Measurements from ENCODE around the gene SMOC2. TPM values are rescaled to one million over a fixed set of nuclear protein-coding genes. Genes with fewer than 3 reads are reported as not detected.

SMOC2 gene
- total and polyA plus RNA-seq, 2 of the 4 experiments (the other 2 are of a cell fraction): not detected

DNA sequence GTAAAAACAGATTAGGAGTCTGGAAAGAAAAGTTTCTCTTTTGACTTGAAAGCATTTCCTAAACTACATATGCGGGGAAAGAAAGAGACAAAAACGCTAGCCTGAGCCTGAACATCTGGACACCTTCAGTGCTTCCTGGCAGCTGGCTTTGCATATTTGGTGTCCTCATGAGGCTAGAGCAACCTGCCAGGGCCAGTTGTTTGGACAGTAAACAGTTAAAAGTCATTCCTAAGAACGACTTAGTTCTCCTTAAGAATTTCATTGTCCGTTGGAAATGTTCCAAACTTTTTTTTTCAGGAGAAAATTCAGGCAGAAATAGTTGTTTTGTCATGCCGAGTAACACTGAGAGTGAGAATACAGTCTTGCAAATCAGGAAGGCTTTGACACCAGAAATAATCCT lies 199.8 kb downstream of the SMOC2 start:
- Histone ChIP-seq H3K27ac (ENCODE audit: insufficient read depth, low read length) (no peak overlapping the region), H3K18ac (ENCODE audit: low read depth, low read length) (no peak overlapping the region), H3K9me1 (ENCODE audit: insufficient read depth, low read length) (no peaks in the 10 kb centered on the region), H4K5ac (ENCODE audit: low read depth, low read length) (no peak overlapping the region), H3K4ac (ENCODE audit: low read depth, low read length) (no peak overlapping the region), H3K9ac (ENCODE audit: low read depth, low read length) (no peak overlapping the region), H3K9me3 (ENCODE audit: control insufficient read depth, insufficient read depth, low read length) (peaks cover 42% of the 10 kb centered on the region), H3K23ac (ENCODE audit: low read depth, low read length) (no peak overlapping the region), H2BK20ac (ENCODE audit: low read depth, low read length) (no peak overlapping the region), H2BK120ac (ENCODE audit: low read depth, low read length) (no peak overlapping the region), H3K36me3 (ENCODE audit: control insufficient read depth, insufficient read depth, low read length) (no peaks in the 10 kb centered on the region), H3K27me3 (ENCODE audit: control insufficient read depth, insufficient read depth, low read length) (no peaks in the 10 kb centered on the region), H3K56ac (ENCODE audit: extremely low read depth, insufficient read depth, low read length) (no peak overlapping the region), H3K4me3 (ENCODE audit: insufficient read depth, low read depth, low read length) (no peak overlapping the region), H2AK5ac (ENCODE audit: low read depth, low read length) (no peak overlapping the region), H2AK9ac (replicated peaks; ENCODE audit: low read depth, low read length, poor library complexity) (no peak overlapping the region), H4K8ac (ENCODE audit: low read depth in 2 of 2, low read length in 2 of 2) (no peak overlapping the region), H2BK5ac (ENCODE audit: low read depth, low read length, poor library complexity, severe bottlenecking) (no peak overlapping the region), H2BK15ac (ENCODE audit: low read depth, low read length) (no peak overlapping the region), H2AFZ (replicated peaks; ENCODE audit: low read length, poor library complexity) (no peak overlapping the region), H3K4me2 (ENCODE audit: low read depth, low read length) (no peak overlapping the region), H3K14ac (replicated peaks; ENCODE audit: low read depth, low read length) (no peak overlapping the region), H3K79me1 (ENCODE audit: low read depth in 1 of 2, low read length in 2 of 2) (no peaks in the 10 kb centered on the region), H3K4me1 (ENCODE audit: control insufficient read depth, insufficient read depth, low read length) (no peaks in the 10 kb centered on the region), H4K20me1 (ENCODE audit: insufficient read depth, low read length) (no peaks in the 10 kb centered on the region), H4K91ac (ENCODE audit: insufficient read depth, low read depth, low read length) (no peak overlapping the region)
- DNase-seq: no peak
- in situ Hi-C loops (cut with MboI; ENCODE audit: low sequenced_read_pairs) (no loop called here), dilution Hi-C loops (cut with HindIII; ENCODE audit: low sequenced_read_pairs, unreplicated experiment) (no loop called here), intact Hi-C loops (cut with micrococcal nuclease) (no loop called here)
- POLR2A ChIA-PET (ENCODE audit: unreplicated experiment): no interaction called here
- WGBS, 2 experiments (ENCODE audit: extremely low coverage in 2 of 2, insufficient read length in 1 of 2): no CpG with 5 or more reads among the region's 5 CpGs
- TF ChIP-seq BHLHE40 (IDR thresholded peaks at IDR 0.05; ENCODE audit: low read depth, low read length) (no peak), MXI1 (IDR thresholded peaks at IDR 0.05; ENCODE audit: borderline replicate concordance, low read depth, low read length) (no peak), RAD21 (IDR thresholded peaks at IDR 0.05; ENCODE audit: low read length) (no peak), CHD1 (IDR thresholded peaks at IDR 0.05; ENCODE audit: low read depth, low read length) (no peak), MAFK (IDR thresholded peaks at IDR 0.05; ENCODE audit: low read depth, low read length) (no peak), CEBPB (IDR thresholded peaks at IDR 0.05; ENCODE audit: low read depth, low read length) (no peak), ELK1 (IDR thresholded peaks at IDR 0.05; ENCODE audit: borderline replicate concordance, low read depth, low read length) (no peak), SMC3 (IDR thresholded peaks at IDR 0.05; ENCODE audit: low read depth, low read length) (no peak)
- no peak for ATAC-seq (ENCODE audit: low read depth)
- BruUV-seq (replicated peaks): no TSS peak
- CTCF ChIA-PET: no interaction called here

Measured in IMR-90 (cell line).